Mesendoderm (in vitro differentiated cells): Measurements from ENCODE around the gene TMUB2.

Source experiments
- DNase-seq: peaks from one replicate; pipeline ENCODE4 v3.0.0; 2013
- H2AK5ac ChIP-seq: 2 replicates; pipeline ENCODE4 v1.6.1; 2013; ENCODE audit warnings: low read length, inconsistent platforms
- H2BK120ac ChIP-seq: 2 replicates; pipeline ENCODE4 v1.6.1; 2013; ENCODE audit warnings: low read depth, mild to moderate bottlenecking, low read length, moderate library complexity, mixed read lengths
- H2BK15ac ChIP-seq: replicated peaks from 2 replicates; pipeline ENCODE4 v1.6.1; 2013; ENCODE audit warnings: low read depth, mild to moderate bottlenecking, moderate library complexity
- H2BK5ac ChIP-seq: 2 replicates; pipeline ENCODE4 v1.6.1; 2013; ENCODE audit warnings: low read length, inconsistent platforms
- H3K18ac ChIP-seq: 2 replicates; pipeline ENCODE4 v1.6.1; 2013; ENCODE audit warnings: mild to moderate bottlenecking, low read length, mixed read lengths
- H3K23ac ChIP-seq: one replicate; pipeline ENCODE4 v1.6.1; 2013; ENCODE audit warnings: low read length
- H3K27ac ChIP-seq: 2 replicates; pipeline ENCODE4 v1.5.1; 2013; ENCODE audit warnings: low read depth, mild to moderate bottlenecking, inconsistent platforms, low read length, moderate library complexity
- H3K27me3 ChIP-seq: 2 replicates; pipeline ENCODE4 v1.6.1; 2013; ENCODE audit warnings: low read length, control low read depth, mild to moderate bottlenecking, inconsistent platforms; ENCODE audit not compliant: insufficient read depth, poor library complexity
- H3K36me3 ChIP-seq: 2 replicates; pipeline ENCODE4 v1.6.1; 2013; ENCODE audit warnings: low read length, inconsistent platforms; ENCODE audit not compliant: control insufficient read depth, insufficient read depth
- H3K4ac ChIP-seq: one replicate; pipeline ENCODE4 v1.6.1; 2013; ENCODE audit warnings: low read depth, mild to moderate bottlenecking, low read length, moderate library complexity
- H3K4me1 ChIP-seq: 2 replicates; pipeline ENCODE4 v1.6.1; 2013; ENCODE audit warnings: low read depth, low read length, inconsistent platforms; ENCODE audit not compliant: control insufficient read depth
- H3K4me2 ChIP-seq: 2 replicates; pipeline ENCODE4 v1.6.1; 2013; ENCODE audit warnings: low read length
- H3K4me3 ChIP-seq: 2 replicates; pipeline ENCODE4 v1.5.1; 2013; ENCODE audit warnings: mild to moderate bottlenecking, low read length
- H3K56ac ChIP-seq: one replicate; pipeline ENCODE4 v1.6.1; 2013; ENCODE audit warnings: low read length
- H3K79me1 ChIP-seq: 2 replicates; pipeline ENCODE4 v1.6.1; 2013; ENCODE audit warnings: low read length, inconsistent platforms
- H3K79me2 ChIP-seq: 2 replicates; pipeline ENCODE4 v1.6.1; 2013; ENCODE audit warnings: mild to moderate bottlenecking, low read length; ENCODE audit not compliant: control insufficient read depth, insufficient read depth
- H3K9ac ChIP-seq: 2 replicates; pipeline ENCODE4 v1.6.1; 2013; ENCODE audit warnings: low read length, inconsistent platforms
- H4K5ac ChIP-seq: one replicate; pipeline ENCODE4 v1.6.1; 2013; ENCODE audit warnings: low read length
- H4K8ac ChIP-seq: one replicate; pipeline ENCODE4 v1.6.1; 2013; ENCODE audit warnings: low read depth, mild to moderate bottlenecking, control low read depth, low read length, moderate library complexity
- WGBS: extraction: QIAGEN DNeasy Blood & Tissue Kit; methylation state at CpG from one replicate; pipeline ENCODE4 v1.1.7; 2013; ENCODE audit warnings: low lambda C conversion rate, missing lambda C conversion rate; ENCODE audit not compliant: insufficient coverage; ENCODE audit errors: extremely low coverage; 5-methylcytosine and 5-hydroxymethylcytosine counted together

Gene TMUB2

GRCh38 chr17:44223541-44224071, 36.8 kb downstream of the TMUB2 start:
- no peak overlapping the region for H3K56ac ChIP-seq
- no peak overlapping the region for H3K4ac ChIP-seq
- no peak overlapping the region for H3K4me3 ChIP-seq
- DNase-seq, result no peak
- no peaks in the 10 kb centered on the region for H3K79me1 ChIP-seq
- H2BK15ac ChIP-seq, result no peak overlapping the region
- no peak overlapping the region for H2BK120ac ChIP-seq
- WGBS, result no CpG with 5 or more reads among the region's 7 CpGs
- H3K9ac ChIP-seq, result no peak overlapping the region
- no peaks in the 10 kb centered on the region for H3K36me3 ChIP-seq
- H3K27me3 ChIP-seq, result no peaks in the 10 kb centered on the region
- no peak overlapping the region for H4K8ac ChIP-seq
- no peak overlapping the region for H2AK5ac ChIP-seq
- H3K27ac ChIP-seq, result no peak overlapping the region
- H3K79me2 ChIP-seq, result peaks cover 8% of the 10 kb centered on the region
- no peak overlapping the region for H3K23ac ChIP-seq
- H2BK5ac ChIP-seq, result no peak overlapping the region
- no peak overlapping the region for H3K4me2 ChIP-seq
- no peaks in the 10 kb centered on the region for H3K4me1 ChIP-seq
- no peak overlapping the region for H4K5ac ChIP-seq
- no peak overlapping the region for H3K18ac ChIP-seq

- no CpG with 5 or more reads among the region's 6 CpGs for WGBS
- Histone ChIP-seq H3K79me2 (no peaks in the 10 kb centered on the region), H4K8ac (no peak overlapping the region), H3K18ac (no peak overlapping the region), H2BK5ac (no peak overlapping the region), H3K27ac (no peak overlapping the region), H3K4me2 (no peak overlapping the region), H2AK5ac (no peak overlapping the region), H3K9ac (no peak overlapping the region), H2BK120ac (no peak overlapping the region), H2BK15ac (no peak overlapping the region), H3K79me1 (no peaks in the 10 kb centered on the region), H3K4me3 (no peak overlapping the region), H3K23ac (no peak overlapping the region), H3K56ac (no peak overlapping the region), H3K36me3 (no peaks in the 10 kb centered on the region), H3K4ac (no peak overlapping the region), H3K27me3 (no peaks in the 10 kb centered on the region), H4K5ac (no peak overlapping the region), H3K4me1 (no peaks in the 10 kb centered on the region)
- no peak for DNase-seq
Observed at GRCh38 chr17:44229090-44229489, 42.3 kb downstream of the TMUB2 start.

- Histone ChIP-seq H3K23ac (no peak overlapping the region), H3K27me3 (no peaks in the 10 kb centered on the region), H3K18ac (no peak overlapping the region), H3K27ac (no peak overlapping the region), H3K4ac (no peak overlapping the region), H3K56ac (no peak overlapping the region), H3K4me3 (no peak overlapping the region), H2BK120ac (no peak overlapping the region), H2BK5ac (no peak overlapping the region), H4K8ac (no peak overlapping the region), H3K79me1 (no peaks in the 10 kb centered on the region), H3K36me3 (no peaks in the 10 kb centered on the region), H3K79me2 (no peaks in the 10 kb centered on the region), H4K5ac (no peak overlapping the region), H3K9ac (no peak overlapping the region), H3K4me2 (no peak overlapping the region), H2BK15ac (no peak overlapping the region), H3K4me1 (no peaks in the 10 kb centered on the region), H2AK5ac (no peak overlapping the region)
- no CpG with 5 or more reads among the region's 9 CpGs for WGBS
- DNase-seq, result no peak
Observed at GRCh38 chr17:44230140-44230539, 43.4 kb downstream of the TMUB2 start.

GRCh38 chr17:44232061-44232460, 45.3 kb downstream of the TMUB2 start:
- no peak overlapping the region for H4K5ac ChIP-seq
- WGBS, result no CpG with 5 or more reads among the region's 7 CpGs

GRCh38 chr17:44233582-44233981, 46.8 kb downstream of the TMUB2 start:
- Histone ChIP-seq H3K27ac (no peak overlapping the region), H2BK120ac (no peak overlapping the region), H3K36me3 (no peaks in the 10 kb centered on the region), H3K4ac (no peak overlapping the region), H3K79me1 (no peaks in the 10 kb centered on the region), H4K8ac (no peak overlapping the region), H2AK5ac (no peak overlapping the region), H3K4me1 (no peaks in the 10 kb centered on the region), H3K9ac (no peak overlapping the region), H2BK5ac (no peak overlapping the region), H3K4me3 (no peak overlapping the region), H3K56ac (no peak overlapping the region), H3K23ac (no peak overlapping the region), H3K18ac (no peak overlapping the region), H2BK15ac (no peak overlapping the region), H3K79me2 (no peaks in the 10 kb centered on the region), H3K4me2 (no peak overlapping the region), H4K5ac (no peak overlapping the region), H3K27me3 (no peaks in the 10 kb centered on the region)
- no peak for DNase-seq
- WGBS, result no CpG with 5 or more reads among the region's 5 CpGs

More at GRCh38 chr17:44232061-44232460, 45.3 kb downstream of the TMUB2 start:
- no peak for DNase-seq
- H3K4me2 ChIP-seq, result no peak overlapping the region
- no peak overlapping the region for H2BK120ac ChIP-seq
- no peak overlapping the region for H2AK5ac ChIP-seq
- no peak overlapping the region for H3K56ac ChIP-seq
- H3K36me3 ChIP-seq, result no peaks in the 10 kb centered on the region
- no peak overlapping the region for H4K8ac ChIP-seq
- H2BK5ac ChIP-seq, result no peak overlapping the region
- no peak overlapping the region for H3K18ac ChIP-seq
- no peak overlapping the region for H3K27ac ChIP-seq
- H3K9ac ChIP-seq, result no peak overlapping the region
- H3K23ac ChIP-seq, result no peak overlapping the region
- no peaks in the 10 kb centered on the region for H3K79me1 ChIP-seq
- H3K4me1 ChIP-seq, result no peaks in the 10 kb centered on the region
- H3K4me3 ChIP-seq, result no peak overlapping the region
- H3K4ac ChIP-seq, result no peak overlapping the region
- no peaks in the 10 kb centered on the region for H3K79me2 ChIP-seq
- no peak overlapping the region for H2BK15ac ChIP-seq
- H3K27me3 ChIP-seq, result no peaks in the 10 kb centered on the region

GRCh38 chr17:44235583-44235936, 48.8 kb downstream of the TMUB2 start:
- no peaks in the 10 kb centered on the region for H3K4me1 ChIP-seq
- no peaks in the 10 kb centered on the region for H3K36me3 ChIP-seq
- H3K56ac ChIP-seq, result no peak overlapping the region
- H2BK120ac ChIP-seq, result no peak overlapping the region
- H3K18ac ChIP-seq, result no peak overlapping the region
- no peak overlapping the region for H2AK5ac ChIP-seq
- H3K27me3 ChIP-seq, result no peaks in the 10 kb centered on the region
- H3K4me2 ChIP-seq, result no peak overlapping the region
- no peak overlapping the region for H3K23ac ChIP-seq
- no peak overlapping the region for H3K9ac ChIP-seq
- WGBS, result no CpG with 5 or more reads among the region's 5 CpGs
- no peak overlapping the region for H4K5ac ChIP-seq
- H3K4me3 ChIP-seq, result no peak overlapping the region
- H4K8ac ChIP-seq, result no peak overlapping the region
- no peak overlapping the region for H3K27ac ChIP-seq
- H3K79me2 ChIP-seq, result no peaks in the 10 kb centered on the region
- no peaks in the 10 kb centered on the region for H3K79me1 ChIP-seq
- DNase-seq, result no peak
- H3K4ac ChIP-seq, result no peak overlapping the region
- no peak overlapping the region for H2BK5ac ChIP-seq
- no peak overlapping the region for H2BK15ac ChIP-seq
